Fibroblast of lung (primary cell): ENCODE measurements around the gene CAMKK1.

ENCODE experiments used
- EZH2 ChIP-seq: IDR thresholded peaks from 2 replicates; pipeline ENCODE4 v1.5.1; 2012; ENCODE audit warnings: low read length, control low read depth, mild to moderate bottlenecking; ENCODE audit errors: missing control alignments
- TF ChIP-seq, protein P1 (sequence below), 2 donors: IDR thresholded peaks in 1 of 2; conservative IDR thresholded peaks in 1 of 2; 1 replicate in 1 of 2; 2 replicates in 1 of 2; pipeline ENCODE4 v1.5.1; 2011 to 2012; ENCODE audit warnings: low read length in 2 of 2, control low read depth in 1 of 2, inconsistent platforms in 1 of 2, low read depth in 1 of 2, mild to moderate bottlenecking in 1 of 2

DNA sequence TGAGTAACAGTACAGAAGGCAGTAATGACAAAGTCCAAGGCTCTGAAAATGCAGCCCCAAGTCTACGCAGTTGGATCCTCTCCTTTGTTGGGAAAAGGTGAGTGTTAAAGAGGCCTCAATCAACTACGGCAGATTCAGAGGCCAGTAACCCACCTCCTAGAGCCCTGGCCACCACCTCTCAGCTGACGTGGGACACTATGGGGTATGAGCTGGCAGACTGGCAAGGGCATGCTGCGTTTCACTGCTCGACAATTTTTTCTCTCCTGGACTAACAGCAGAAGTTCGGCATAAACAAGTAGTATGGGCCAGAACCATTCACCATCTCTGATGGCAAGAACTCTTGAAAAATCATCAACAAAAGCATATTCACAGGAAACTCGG lies 64.0 kb downstream of the CAMKK1 start:
- TF ChIP-seq, protein P1, sequence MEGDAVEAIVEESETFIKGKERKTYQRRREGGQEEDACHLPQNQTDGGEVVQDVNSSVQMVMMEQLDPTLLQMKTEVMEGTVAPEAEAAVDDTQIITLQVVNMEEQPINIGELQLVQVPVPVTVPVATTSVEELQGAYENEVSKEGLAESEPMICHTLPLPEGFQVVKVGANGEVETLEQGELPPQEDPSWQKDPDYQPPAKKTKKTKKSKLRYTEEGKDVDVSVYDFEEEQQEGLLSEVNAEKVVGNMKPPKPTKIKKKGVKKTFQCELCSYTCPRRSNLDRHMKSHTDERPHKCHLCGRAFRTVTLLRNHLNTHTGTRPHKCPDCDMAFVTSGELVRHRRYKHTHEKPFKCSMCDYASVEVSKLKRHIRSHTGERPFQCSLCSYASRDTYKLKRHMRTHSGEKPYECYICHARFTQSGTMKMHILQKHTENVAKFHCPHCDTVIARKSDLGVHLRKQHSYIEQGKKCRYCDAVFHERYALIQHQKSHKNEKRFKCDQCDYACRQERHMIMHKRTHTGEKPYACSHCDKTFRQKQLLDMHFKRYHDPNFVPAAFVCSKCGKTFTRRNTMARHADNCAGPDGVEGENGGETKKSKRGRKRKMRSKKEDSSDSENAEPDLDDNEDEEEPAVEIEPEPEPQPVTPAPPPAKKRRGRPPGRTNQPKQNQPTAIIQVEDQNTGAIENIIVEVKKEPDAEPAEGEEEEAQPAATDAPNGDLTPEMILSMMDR (conservative IDR thresholded peaks at IDR 0.05 in 1 of 2, IDR thresholded peaks at IDR 0.05 in 1 of 2; ENCODE audit: low read depth in 1 of 2, low read length in 2 of 2), result no peak
- no peak for TF ChIP-seq EZH2
